Transverse colon (tissue), 4 donors: ENCODE results near the gene ANTKMT. TPM values are rescaled to one million over a fixed set of nuclear protein-coding genes. Genes with fewer than 3 reads are reported as not detected.

Experiments used
- DNase-seq: peaks from one replicate; pipeline ENCODE4 v3.0.0-alpha.2; 2019
- H3K27ac ChIP-seq, 4 donors: fragments of 200-600 bp; sonication (generic); 2 replicates each; pipeline ENCODE4 v1.5.1; 2016 to 2018; ENCODE audit warnings: inconsistent platforms in 4 of 4
- H3K27me3 ChIP-seq: fragments of 200-600 bp; sonication (generic); 2 replicates; pipeline ENCODE4 v1.5.1; 2017; ENCODE audit warnings: inconsistent platforms
- H3K36me3 ChIP-seq, 4 donors: fragments of 200-600 bp; sonication (generic); 2 replicates each; pipeline ENCODE4 v1.5.1; 2017 to 2019; ENCODE audit warnings: inconsistent platforms in 4 of 4
- H3K4me1 ChIP-seq, 4 donors: fragments of 200-600 bp; sonication (generic); 2 replicates each; pipeline ENCODE4 v1.5.1; 2017 to 2020; ENCODE audit warnings: inconsistent platforms in 4 of 4
- H3K4me3 ChIP-seq, 4 donors: fragments of 200-600 bp; sonication (generic); 1 replicate in 1 of 4; 2 replicates in 3 of 4; pipeline versions ENCODE4 v1.5.1 to v1.6.1; 2017 to 2019; ENCODE audit warnings: inconsistent platforms in 4 of 4
- H3K9me3 ChIP-seq, 2 donors: fragments of 200-600 bp; sonication (generic); 2 replicates each; pipeline ENCODE4 v1.5.1; 2017 to 2019; ENCODE audit warnings: inconsistent platforms in 2 of 2
- CTCF ChIP-seq, 5 experiments: fragments of 200-600 bp in 3 of 5; fragments of 450-650 bp in 2 of 5; sonication (generic) in 3 of 5; IDR thresholded peaks; 1 replicate in 2 of 5; 2 replicates in 3 of 5; pipeline ENCODE4 v1.5.1; 2016 to 2017; ENCODE audit warnings: antibody characterized with exemption in 5 of 5, inconsistent platforms in 3 of 5, mild to moderate bottlenecking in 2 of 5, moderate library complexity in 1 of 5
- EP300 ChIP-seq: sonication (generic); formaldehyde crosslinking; IDR thresholded peaks from one replicate; pipeline ENCODE4 v1.6.1; 2017; ENCODE audit warnings: antibody characterized with exemption, low read depth
- POLR2A ChIP-seq: fragments of 450-650 bp; IDR thresholded peaks from one replicate; pipeline ENCODE4 v1.6.1; 2016; ENCODE audit warnings: antibody characterized with exemption, mild to moderate bottlenecking, moderate library complexity
- POLR2AphosphoS5 ChIP-seq, 3 donors: sonication (generic); formaldehyde crosslinking; IDR thresholded peaks; one replicate each; pipeline ENCODE4 v1.6.1; 2016; ENCODE audit warnings: antibody characterized with exemption in 3 of 3
- WGBS, 2 donors: methylation state at CpG; one replicate each; pipeline ENCODE4 v1.1.5; 2018; ENCODE audit warnings: low coverage in 1 of 2; 5-methylcytosine and 5-hydroxymethylcytosine counted together
- in situ Hi-C, 4 donors: fragments of 200-750 bp; cut with MboI; loops; one replicate each; pipeline versions ENCODE4 v1.15.0 to v1.15.1; 2017; ENCODE audit warnings: low sequenced_read_pairs in 3 of 4, low pct_ligation_motif_present in 1 of 4, low pct_unique_long_range_greater_than_20kb in 1 of 4
- intact Hi-C: fragments of 100-400 bp; cut with DNase I; formaldehyde crosslinking; loops from one replicate; pipeline ENCODE4 v1.15.1; 2023; ENCODE audit warnings: low total_unique reads
- total RNA-seq, 4 donors: library from RNA; depleted of rRNA; stranded (reverse); fragments of >200 nt; gene quantifications; one replicate each; pipeline ENCODE4 v1.1.0, GENCODE V29; 2016

ANTKMT gene
- total RNA-seq, 4 donors from 2014 or later: 19.7 to 53.0 (median 38.2) TPM

GRCh38 chr16:684961-685696 lies 35.8 kb upstream of the ANTKMT start:
- Histone ChIP-seq H3K27me3 (no peaks in the 10 kb centered on the region), H3K36me3 (peaks cover 0 to 9% (median 0%) of the 10 kb centered on the region in 4 donors), H3K9me3 (no peaks in the 10 kb centered on the region), H3K4me1 (peaks cover 42 to 57% (median 51%) of the 10 kb centered on the region in 4 donors), H3K27ac (peak overlapping the region; percentile 78 to 94 (median 83)), H3K4me3 (peak overlapping the region; percentile 55 to 90 (median 62))
- in situ Hi-C loops (no loop called here), intact Hi-C loops (no loop called here)
- DNase-seq: no peak
- 91% methylated on average over 52 of the region's 61 CpGs; no CpG with 5 or more reads in 1 of the 2 donors for WGBS, 2 donors
- TF ChIP-seq EP300: no peak
- no peak for TF ChIP-seq CTCF (IDR thresholded peaks at IDR 0.05)
- TF ChIP-seq POLR2AphosphoS5 (IDR thresholded peaks at IDR 0.05): no peak
- TF ChIP-seq POLR2A: no peak

GRCh38 chr16:685967-686366 lies 35.0 kb upstream of the ANTKMT start:
- DNase-seq: peak; percentile 64
- H3K36me3 ChIP-seq: peaks cover 0 to 9% (median 0%) of the 10 kb centered on the region in 4 donors
- in situ Hi-C loops: no loop called here
- intact Hi-C loops: no loop called here
- no peaks in the 10 kb centered on the region for H3K9me3 ChIP-seq
- H3K4me1 ChIP-seq: peaks cover 40 to 58% (median 53%) of the 10 kb centered on the region in 4 donors
- peak; percentile 29 to 53 (median 42) for TF ChIP-seq CTCF (IDR thresholded peaks at IDR 0.05)
- no peak for TF ChIP-seq POLR2A
- no peaks in the 10 kb centered on the region for H3K27me3 ChIP-seq
- 48% methylated on average over 10 of the region's 10 CpGs; no CpG with 5 or more reads in 1 of the 2 donors for WGBS, 2 donors
- no peak overlapping the region for H3K27ac ChIP-seq
- no peak overlapping the region for H3K4me3 ChIP-seq

- no peak overlapping the region for H3K27ac ChIP-seq
- H3K4me3 ChIP-seq: no peak overlapping the region
- intact Hi-C loops (no loop called here), in situ Hi-C loops (no loop called here)
- DNase-seq: no peak
- peaks cover 2% of the 10 kb centered on the region for H3K27me3 ChIP-seq
- no peak for TF ChIP-seq POLR2A
- no peak for TF ChIP-seq CTCF (IDR thresholded peaks at IDR 0.05)
- no peak for TF ChIP-seq EP300
- no peak for TF ChIP-seq POLR2AphosphoS5 (IDR thresholded peaks at IDR 0.05)
- peaks cover 33 to 51% (median 46%) of the 10 kb centered on the region in 4 donors for H3K4me1 ChIP-seq
- WGBS, 2 donors: 94% methylated on average over 38 of the region's 51 CpGs; no CpG with 5 or more reads in 1 of the 2 donors
- H3K36me3 ChIP-seq: peaks cover 0 to 9% (median 0%) of the 10 kb centered on the region in 4 donors
- no peaks in the 10 kb centered on the region for H3K9me3 ChIP-seq
Measured at GRCh38 chr16:686459-687260, 34.3 kb upstream of the ANTKMT start.

DNA sequence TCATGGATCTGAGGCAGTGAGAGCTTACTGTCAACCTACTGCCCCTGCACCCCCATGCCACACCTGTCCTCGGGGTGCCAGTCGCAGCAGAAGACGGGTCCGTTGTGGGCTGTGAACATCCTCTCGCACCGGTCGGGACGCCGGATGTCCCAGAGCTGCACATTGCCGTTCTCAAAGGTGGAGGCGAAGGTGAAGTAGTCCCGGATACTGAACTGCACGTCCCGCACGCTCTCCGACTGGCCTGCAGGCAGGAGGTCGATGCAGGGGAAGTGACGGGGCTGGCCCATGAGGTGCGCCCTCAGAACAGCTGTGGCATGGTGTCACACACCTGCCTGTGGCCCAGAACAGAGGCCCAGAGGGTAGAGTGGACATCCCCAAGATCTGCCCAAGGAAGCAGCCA lies 33.4 kb upstream of the ANTKMT start:
- 90% methylated on average over 19 of the region's 19 CpGs; no CpG with 5 or more reads in 1 of the 2 donors for WGBS, 2 donors
- peaks cover 26 to 43% (median 38%) of the 10 kb centered on the region in 4 donors for H3K4me1 ChIP-seq

More for the DNA sequence above, 33.4 kb upstream of the ANTKMT start:
- intact Hi-C loops: no loop called here
- Histone ChIP-seq H3K4me3 (no peak overlapping the region), H3K9me3 (no peaks in the 10 kb centered on the region), H3K27ac (no peak overlapping the region), H3K27me3 (peaks cover 11% of the 10 kb centered on the region), H3K36me3 (peaks cover 0 to 3% (median 0%) of the 10 kb centered on the region in 4 donors)
- TF ChIP-seq CTCF (IDR thresholded peaks at IDR 0.05): no peak
- TF ChIP-seq EP300: no peak
- no peak for TF ChIP-seq POLR2A
- no peak for TF ChIP-seq POLR2AphosphoS5 (IDR thresholded peaks at IDR 0.05)
- DNase-seq: no peak
- in situ Hi-C loops: no loop called here
